Trophoblast cell (in vitro differentiated cells and primary cell): Measurements from ENCODE around the gene PRDM16.

Experiments
- DNase-seq, 2 donors: peaks; one replicate each; pipeline ENCODE4 v3.0.0-alpha.2; 2016
- H2AFZ ChIP-seq: 2 replicates; pipeline ENCODE4 v1.6.1; 2013; ENCODE audit warnings: low read length, moderate library complexity, mild to moderate bottlenecking; ENCODE audit not compliant: insufficient read depth, poor library complexity
- H2AK5ac ChIP-seq: 2 replicates; pipeline ENCODE4 v1.6.1; 2013; ENCODE audit warnings: mild to moderate bottlenecking, low read length
- H2BK120ac ChIP-seq: 2 replicates; pipeline ENCODE4 v1.6.1; 2013; ENCODE audit warnings: low read length, mild to moderate bottlenecking, moderate library complexity; ENCODE audit not compliant: insufficient read depth, poor library complexity
- H2BK12ac ChIP-seq: 2 replicates; pipeline ENCODE4 v1.6.1; 2013; ENCODE audit warnings: mild to moderate bottlenecking, low read length, moderate library complexity
- H2BK5ac ChIP-seq: 2 replicates; pipeline ENCODE4 v1.6.1; 2013; ENCODE audit warnings: low read length, low read depth, moderate library complexity, mild to moderate bottlenecking; ENCODE audit not compliant: poor library complexity
- H3K14ac ChIP-seq: 2 replicates; pipeline ENCODE4 v1.6.1; 2013; ENCODE audit warnings: mild to moderate bottlenecking, low read length
- H3K18ac ChIP-seq: 2 replicates; pipeline ENCODE4 v1.6.1; 2013; ENCODE audit warnings: mild to moderate bottlenecking, low read length
- H3K23ac ChIP-seq: 2 replicates; pipeline ENCODE4 v1.6.1; 2013; ENCODE audit warnings: low read length
- H3K27ac ChIP-seq: 2 replicates; pipeline ENCODE4 v1.5.1; 2013; ENCODE audit warnings: low read depth, mild to moderate bottlenecking, inconsistent platforms, low read length, moderate library complexity
- H3K27me3 ChIP-seq: 2 replicates; pipeline ENCODE4 v1.6.1; 2013; ENCODE audit warnings: inconsistent platforms, mild to moderate bottlenecking, low read length, moderate library complexity; ENCODE audit not compliant: insufficient read depth
- H3K36me3 ChIP-seq, 2 experiments: 1 replicate in 1 of 2; 2 replicates in 1 of 2; pipeline ENCODE4 v1.6.1; 2013; ENCODE audit warnings: low read length in 2 of 2, mild to moderate bottlenecking in 2 of 2, moderate library complexity in 1 of 2; ENCODE audit not compliant: insufficient read depth in 2 of 2, control insufficient read depth in 1 of 2
- H3K4ac ChIP-seq: 2 replicates; pipeline ENCODE4 v1.6.1; 2013; ENCODE audit warnings: low read depth, mild to moderate bottlenecking, low read length, moderate library complexity
- H3K4me1 ChIP-seq, 2 experiments: 1 replicate in 1 of 2; 2 replicates in 1 of 2; pipeline ENCODE4 v1.6.1; 2013; ENCODE audit warnings: low read length in 2 of 2, mild to moderate bottlenecking in 2 of 2, moderate library complexity in 1 of 2; ENCODE audit not compliant: insufficient read depth in 2 of 2, control insufficient read depth in 1 of 2
- H3K4me2 ChIP-seq: 2 replicates; pipeline ENCODE4 v1.6.1; 2013; ENCODE audit warnings: inconsistent platforms, mild to moderate bottlenecking, low read length, moderate library complexity
- H3K4me3 ChIP-seq: 2 replicates; pipeline ENCODE4 v1.5.1; 2013; ENCODE audit warnings: mild to moderate bottlenecking, low read depth, low read length, inconsistent platforms
- H3K79me1 ChIP-seq: one replicate; pipeline ENCODE4 v1.6.1; 2013; ENCODE audit warnings: low read length
- H3K79me2 ChIP-seq: 2 replicates; pipeline ENCODE4 v1.6.1; 2013; ENCODE audit warnings: low read length, mild to moderate bottlenecking; ENCODE audit not compliant: control insufficient read depth, insufficient read depth, poor library complexity
- H3K9ac ChIP-seq: 2 replicates; pipeline ENCODE4 v1.6.1; 2013; ENCODE audit warnings: mild to moderate bottlenecking, low read length
- H3K9me3 ChIP-seq: 2 replicates; pipeline ENCODE4 v1.6.1; 2013; ENCODE audit warnings: low read depth, mild to moderate bottlenecking, control low read depth, inconsistent platforms, low read length; ENCODE audit not compliant: insufficient read depth
- H4K12ac ChIP-seq: 2 replicates; pipeline ENCODE4 v1.6.1; 2013; ENCODE audit warnings: low read depth, mild to moderate bottlenecking, low read length, moderate library complexity
- H4K8ac ChIP-seq: 2 replicates; pipeline ENCODE4 v1.6.1; 2013; ENCODE audit warnings: low read depth, mild to moderate bottlenecking, low read length, moderate library complexity
- H4K91ac ChIP-seq: one replicate; pipeline ENCODE4 v1.6.1; 2013; ENCODE audit warnings: low read depth, mild to moderate bottlenecking, low read length, moderate library complexity
- WGBS: extraction: QIAGEN DNeasy Blood & Tissue Kit; methylation state at CpG from one replicate; pipeline ENCODE4 v1.1.7; 2013; ENCODE audit warnings: missing lambda C conversion rate; ENCODE audit not compliant: insufficient read length, insufficient coverage; ENCODE audit errors: extremely low coverage; 5-methylcytosine and 5-hydroxymethylcytosine counted together

The PRDM16 gene

DNA sequence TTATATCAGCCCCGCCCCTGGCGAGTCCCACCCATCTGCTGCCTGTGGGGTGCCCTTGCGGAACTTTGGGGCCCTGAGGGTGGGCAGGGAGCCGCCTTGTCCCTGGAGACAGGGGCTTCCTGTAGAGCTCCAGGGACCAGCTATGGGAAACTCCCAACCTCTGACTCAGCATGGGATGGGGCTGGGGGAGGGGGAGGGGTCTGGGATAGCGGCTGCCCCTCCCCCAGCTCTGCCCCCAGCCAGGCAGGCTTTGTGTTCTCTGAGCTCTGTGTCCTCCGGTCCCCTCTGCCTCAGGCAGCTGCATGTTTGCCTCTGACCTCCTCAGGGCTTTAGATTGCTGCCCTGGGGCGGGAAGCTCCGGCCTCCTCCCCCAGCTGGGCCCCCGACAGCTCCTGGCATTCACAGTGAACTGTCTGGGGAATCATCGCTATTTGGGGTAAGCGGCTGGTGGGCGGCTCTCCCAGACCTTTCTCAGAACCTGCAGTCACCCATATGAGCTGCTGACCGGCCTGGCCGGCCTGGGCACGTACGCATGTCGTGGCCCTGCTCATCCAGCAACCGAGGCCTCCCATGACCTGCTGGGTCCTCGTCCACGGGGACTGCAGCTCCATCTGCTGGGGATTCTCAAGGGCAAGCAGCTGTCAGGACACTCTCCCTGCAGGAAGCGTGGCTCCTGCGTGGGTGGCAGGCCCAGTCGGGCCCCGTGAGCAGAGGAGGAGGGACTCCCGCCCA is 402.5 kb downstream of the PRDM16 start:
- peaks cover 6% of the 10 kb centered on the region for H3K79me1 ChIP-seq
- peak overlapping the region; percentile 41 for H3K4me2 ChIP-seq
- peaks cover 10% of the 10 kb centered on the region for H3K9me3 ChIP-seq
- H3K9ac ChIP-seq, result no peak overlapping the region
- H3K4me1 ChIP-seq, result peaks cover 9 to 18% of the 10 kb centered on the region in 2 experiments
- H3K18ac ChIP-seq, result peak overlapping the region; percentile 82
- WGBS, result no CpG with 5 or more reads among the region's 25 CpGs
- no peak overlapping the region for H4K12ac ChIP-seq
- H3K14ac ChIP-seq, result peak overlapping the region; percentile 88
- peak overlapping the region; percentile 82 for H2BK12ac ChIP-seq
- no peak overlapping the region for H3K4me3 ChIP-seq
- H3K23ac ChIP-seq, result no peak overlapping the region
- DNase-seq, result peak; percentile 98 to 99
- H4K8ac ChIP-seq, result peak overlapping the region; percentile 78
- peak overlapping the region; percentile 18 for H2AFZ ChIP-seq
- H2AK5ac ChIP-seq, result peak overlapping the region; percentile 46
- peaks cover 4 to 10% of the 10 kb centered on the region in 2 experiments for H3K36me3 ChIP-seq
- H4K91ac ChIP-seq, result peak overlapping the region; percentile 74
- peak overlapping the region; percentile 59 for H3K27ac ChIP-seq
- H2BK5ac ChIP-seq, result peak overlapping the region; percentile 60
- no peaks in the 10 kb centered on the region for H3K27me3 ChIP-seq
- H3K79me2 ChIP-seq, result peaks cover 4% of the 10 kb centered on the region
- peak overlapping the region; percentile 79 for H2BK120ac ChIP-seq
- peak overlapping the region; percentile 59 for H3K4ac ChIP-seq

DNA sequence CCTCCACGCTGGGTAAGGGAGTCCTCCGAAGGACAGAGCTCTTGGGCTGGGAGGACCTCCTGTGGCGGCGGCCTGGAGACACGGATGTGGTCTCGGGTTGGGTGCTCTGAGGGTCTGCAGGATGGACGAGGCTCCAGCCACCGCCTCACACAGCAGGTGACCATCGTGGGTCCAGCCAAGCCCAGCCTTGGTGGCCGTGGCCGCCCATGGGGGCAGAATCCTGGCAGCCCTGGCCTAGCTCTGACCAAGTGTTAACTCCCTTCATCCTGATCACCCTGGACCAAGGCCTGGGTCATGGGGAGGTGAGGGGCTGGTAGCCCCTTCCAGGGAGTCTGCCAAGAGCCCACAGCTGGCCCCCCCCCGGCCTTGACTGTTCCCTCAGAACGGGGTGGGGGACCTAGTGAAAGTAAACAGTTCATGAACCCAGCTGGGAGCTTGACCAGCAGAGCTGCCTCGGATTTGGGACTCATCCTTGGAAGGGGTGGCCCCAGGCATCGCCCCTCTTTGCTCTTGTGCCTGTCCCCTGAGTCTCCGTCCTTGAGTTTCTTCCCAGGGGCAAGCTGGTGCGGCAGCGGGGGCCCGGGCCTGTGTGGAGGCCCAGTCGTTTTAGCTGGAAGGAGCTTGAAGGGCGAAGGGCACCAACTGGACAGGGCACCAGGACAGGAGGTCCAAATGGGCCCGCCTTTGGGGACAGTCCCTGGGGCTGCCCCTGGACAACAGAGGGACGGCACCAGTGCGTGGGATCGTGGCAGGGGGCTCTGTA is 403.3 kb downstream of the PRDM16 start:
- Histone ChIP-seq H2AFZ (no peak overlapping the region), H3K9me3 (peaks cover 10% of the 10 kb centered on the region), H3K18ac (peak overlapping the region; percentile 19), H3K27ac (no peak overlapping the region), H3K79me2 (peaks cover 4% of the 10 kb centered on the region), H3K14ac (peak overlapping the region; percentile 3), H4K8ac (no peak overlapping the region), H3K4ac (no peak overlapping the region), H3K4me2 (no peak overlapping the region), H3K79me1 (peaks cover 6% of the 10 kb centered on the region), H2BK120ac (peak overlapping the region; percentile 6), H3K36me3 (peaks cover 4 to 10% of the 10 kb centered on the region in 2 experiments), H2AK5ac (peak overlapping the region; percentile 46), H3K4me1 (peaks cover 9 to 18% of the 10 kb centered on the region in 2 experiments), H3K27me3 (no peaks in the 10 kb centered on the region), H2BK5ac (no peak overlapping the region), H4K12ac (no peak overlapping the region), H4K91ac (peak overlapping the region; percentile 74), H3K4me3 (no peak overlapping the region), H3K9ac (no peak overlapping the region), H3K23ac (no peak overlapping the region), H2BK12ac (peak overlapping the region; percentile 27)
- no CpG with 5 or more reads among the region's 25 CpGs for WGBS
- no peak for DNase-seq

DNA sequence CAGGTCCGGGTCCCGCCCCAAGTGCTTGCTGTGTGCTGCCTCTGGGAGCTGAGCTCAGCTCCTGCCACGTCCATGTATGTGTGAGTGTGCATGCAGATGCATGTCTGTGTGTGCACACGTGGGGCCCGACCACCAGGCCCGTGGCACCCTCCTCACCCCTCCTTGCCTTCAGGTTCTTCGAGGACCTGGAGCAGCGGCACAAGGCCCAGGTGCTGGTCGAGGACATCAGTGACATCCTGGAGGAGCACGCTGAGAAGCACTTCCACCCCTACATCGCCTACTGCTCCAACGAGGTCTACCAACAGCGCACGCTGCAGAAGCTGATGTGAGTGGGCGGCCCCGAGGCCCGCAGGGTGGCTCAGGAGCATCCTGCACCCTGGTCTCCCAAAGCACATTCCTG is 403.9 kb downstream of the PRDM16 start:
- H3K4me1 ChIP-seq, result peaks cover 9 to 18% of the 10 kb centered on the region in 2 experiments
- no CpG with 5 or more reads among the region's 17 CpGs for WGBS
- no peak overlapping the region for H4K8ac ChIP-seq
- H3K9me3 ChIP-seq, result peaks cover 10% of the 10 kb centered on the region
- H3K79me2 ChIP-seq, result peaks cover 4% of the 10 kb centered on the region
- H3K79me1 ChIP-seq, result peaks cover 6% of the 10 kb centered on the region
- H3K27me3 ChIP-seq, result no peaks in the 10 kb centered on the region
- H3K9ac ChIP-seq, result no peak overlapping the region
- no peak overlapping the region for H3K27ac ChIP-seq
- H2BK12ac ChIP-seq, result no peak overlapping the region
- no peak for DNase-seq
- H3K4me3 ChIP-seq, result no peak overlapping the region
- H3K18ac ChIP-seq, result no peak overlapping the region
- no peak overlapping the region for H2AK5ac ChIP-seq
- H3K4me2 ChIP-seq, result no peak overlapping the region
- peaks cover 4 to 8% of the 10 kb centered on the region in 2 experiments for H3K36me3 ChIP-seq
- no peak overlapping the region for H4K12ac ChIP-seq
- no peak overlapping the region for H3K23ac ChIP-seq
- H4K91ac ChIP-seq, result no peak overlapping the region
- no peak overlapping the region for H2AFZ ChIP-seq
- no peak overlapping the region for H3K4ac ChIP-seq
- H2BK120ac ChIP-seq, result no peak overlapping the region
- H2BK5ac ChIP-seq, result no peak overlapping the region
- H3K14ac ChIP-seq, result no peak overlapping the region

DNA sequence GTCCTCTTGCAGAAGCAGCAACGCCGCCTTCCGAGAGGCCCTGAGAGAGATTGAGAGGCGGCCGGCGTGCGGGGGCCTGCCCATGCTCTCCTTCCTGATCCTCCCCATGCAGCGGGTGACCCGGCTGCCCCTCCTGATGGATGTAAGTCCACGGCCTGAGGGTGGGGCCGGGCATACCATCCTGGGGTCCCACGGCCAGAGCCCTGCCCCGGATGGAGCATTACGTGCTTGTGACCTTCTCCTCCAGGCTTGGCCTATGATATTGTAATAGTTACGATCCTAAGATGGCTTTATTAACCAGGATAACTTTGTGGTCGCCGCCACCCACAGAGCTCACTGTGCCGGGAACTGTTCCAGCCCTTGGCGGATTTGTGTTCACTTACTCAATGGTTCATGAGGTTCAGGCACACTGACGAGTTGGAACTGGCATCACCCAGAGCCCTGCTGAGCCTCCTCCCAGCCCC is 404.4 kb downstream of the PRDM16 start:
- Histone ChIP-seq H3K36me3 (peaks cover 4 to 8% of the 10 kb centered on the region in 2 experiments), H3K18ac (no peak overlapping the region), H2AK5ac (no peak overlapping the region), H4K12ac (no peak overlapping the region), H3K4me1 (peaks cover 9 to 18% of the 10 kb centered on the region in 2 experiments), H4K8ac (no peak overlapping the region), H3K9ac (no peak overlapping the region), H2AFZ (no peak overlapping the region), H3K27ac (no peak overlapping the region), H3K14ac (no peak overlapping the region), H4K91ac (no peak overlapping the region), H2BK12ac (no peak overlapping the region), H3K79me1 (peaks cover 6% of the 10 kb centered on the region), H3K4me2 (no peak overlapping the region), H2BK120ac (no peak overlapping the region), H3K27me3 (no peaks in the 10 kb centered on the region), H3K79me2 (peaks cover 4% of the 10 kb centered on the region), H3K4me3 (no peak overlapping the region), H3K23ac (no peak overlapping the region), H3K4ac (no peak overlapping the region), H2BK5ac (no peak overlapping the region), H3K9me3 (peaks cover 10% of the 10 kb centered on the region)
- WGBS, result no CpG with 5 or more reads among the region's 20 CpGs
- no peak for DNase-seq
